ENCODE results near the gene CEP85L.

- TF ChIP-seq POLR2A (IDR thresholded peaks at IDR 0.05; ENCODE audit: low read depth, low read length) = no peak
- no peak for TF ChIP-seq POLR2AphosphoS5 (IDR thresholded peaks at IDR 0.05; ENCODE audit: low read depth, low read length)
Observed at GRCh38 chr6:118525913-118526780, 125.2 kb downstream of the CEP85L start.
